Osteoblast (primary cell): ENCODE results near the gene AXIN1. TPM values are rescaled to one million over a fixed set of nuclear protein-coding genes. Genes with fewer than 3 reads are reported as not detected.

Experiments
- DNase-seq: peaks from one replicate; pipeline ENCODE4 v3.0.0; 2011; ENCODE audit warnings: low spot score, mixed read lengths; ENCODE audit not compliant: insufficient read length; ENCODE audit errors: missing footprints
- H2AFZ ChIP-seq: 2 replicates; pipeline ENCODE4 v1.6.0; 2011; ENCODE audit warnings: mild to moderate bottlenecking, low read length
- H3K27ac ChIP-seq: 2 replicates; pipeline ENCODE4 v1.5.1; 2011; ENCODE audit warnings: mild to moderate bottlenecking, low read depth, low read length, moderate library complexity
- H3K27me3 ChIP-seq: 2 replicates; pipeline ENCODE4 v1.6.0; 2012; ENCODE audit warnings: mild to moderate bottlenecking, control low read depth, inconsistent platforms, low read length, moderate library complexity; ENCODE audit not compliant: insufficient read depth
- H3K36me3 ChIP-seq: 2 replicates; pipeline ENCODE4 v1.5.1; 2011; ENCODE audit warnings: mild to moderate bottlenecking, low read length, control low read depth, moderate library complexity; ENCODE audit not compliant: insufficient read depth
- H3K4me1 ChIP-seq: 2 replicates; pipeline ENCODE4 v1.5.1; 2011; ENCODE audit warnings: mild to moderate bottlenecking, low read length, control low read depth, moderate library complexity; ENCODE audit not compliant: insufficient read depth
- H3K4me2 ChIP-seq: 2 replicates; pipeline ENCODE4 v1.6.0; 2011; ENCODE audit warnings: mild to moderate bottlenecking, low read length; ENCODE audit not compliant: insufficient read depth
- H3K4me3 ChIP-seq: fragments of 200-600 bp; sonication (generic); 3 replicates; pipeline ENCODE4 v1.5.1; 2012; ENCODE audit warnings: mild to moderate bottlenecking, low read length, inconsistent platforms; ENCODE audit not compliant: insufficient read depth
- H3K79me2 ChIP-seq: 2 replicates; pipeline ENCODE4 v1.6.0; 2012; ENCODE audit warnings: mild to moderate bottlenecking, low read length, control low read depth, inconsistent platforms; ENCODE audit not compliant: insufficient read depth
- H3K9me3 ChIP-seq: 2 replicates; pipeline ENCODE4 v1.5.1; 2011; ENCODE audit warnings: low read depth, low read length, control low read depth
- H4K20me1 ChIP-seq: 2 replicates; pipeline ENCODE4 v1.6.0; 2012; ENCODE audit warnings: mild to moderate bottlenecking, low read length, control low read depth; ENCODE audit not compliant: insufficient read depth
- CTCF ChIP-seq: IDR thresholded peaks from 2 replicates; pipeline ENCODE4 v1.5.1; 2011; ENCODE audit warnings: mild to moderate bottlenecking, low read depth, low read length, moderate library complexity; ENCODE audit errors: extremely low read depth
- total RNA-seq: library from RNA; depleted of rRNA; stranded (reverse); fragments of >200 nt; gene quantifications from 2 replicates; pipeline ENCODE4 v1.2.3, GENCODE V29; 2012

The AXIN1 gene
- total RNA-seq, 1 donor, result 21.7 TPM

- H3K4me3 ChIP-seq, result peak overlapping the region; percentile 64
- H2AFZ ChIP-seq, result no peak overlapping the region
- no peak overlapping the region for H3K27ac ChIP-seq
- no peak for TF ChIP-seq CTCF
- no peaks in the 10 kb centered on the region for H4K20me1 ChIP-seq
- H3K4me1 ChIP-seq, result peaks cover 7% of the 10 kb centered on the region
- no peaks in the 10 kb centered on the region for H3K9me3 ChIP-seq
- H3K4me2 ChIP-seq, result peak overlapping the region; percentile 77
- H3K79me2 ChIP-seq, result no peaks in the 10 kb centered on the region
- peaks cover 27% of the 10 kb centered on the region for H3K36me3 ChIP-seq
- H3K27me3 ChIP-seq, result no peaks in the 10 kb centered on the region
- DNase-seq, result no peak
Observed at GRCh38 chr16:369275-369865, 16.8 kb upstream of the AXIN1 start.

DNA sequence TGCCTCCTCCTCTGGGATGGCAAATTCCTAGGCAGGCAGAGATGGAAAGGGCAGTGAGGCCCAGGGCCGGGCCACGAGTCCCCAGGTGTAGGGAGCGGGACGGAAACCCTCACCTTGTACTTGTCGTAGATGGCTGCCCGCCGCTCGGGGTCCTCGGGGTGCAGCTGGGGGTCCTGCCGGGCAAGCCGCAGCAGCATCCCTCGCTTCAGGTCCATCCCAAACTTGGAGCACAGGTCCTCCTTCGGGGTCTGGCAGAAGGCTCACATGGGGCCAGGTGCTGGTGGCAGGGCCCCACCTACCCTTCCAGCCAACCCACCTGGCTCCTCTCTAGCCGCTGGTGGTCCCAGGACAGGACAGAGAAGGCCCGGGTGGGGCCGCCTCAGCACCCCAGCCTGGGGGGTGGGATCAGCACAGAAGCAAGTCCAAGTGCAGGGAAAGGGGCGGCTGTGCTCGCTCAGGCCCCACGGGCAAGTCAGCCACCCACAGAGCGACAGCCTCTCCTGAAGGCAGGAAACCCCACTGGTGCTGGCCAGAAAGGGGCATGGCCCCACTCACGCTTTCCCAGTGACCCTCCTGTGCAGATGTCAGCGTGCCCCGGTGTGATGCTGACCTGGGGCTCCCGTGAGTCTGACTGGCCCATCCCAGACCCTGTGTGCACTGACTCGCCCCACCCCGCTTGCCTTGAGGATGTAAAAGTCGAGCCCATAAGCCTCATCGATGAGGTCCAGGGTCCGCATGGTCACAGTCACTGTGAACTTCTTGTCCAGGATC lies 16.1 kb upstream of the AXIN1 start:
- H4K20me1 ChIP-seq, result no peaks in the 10 kb centered on the region
- H3K79me2 ChIP-seq, result no peaks in the 10 kb centered on the region
- peaks cover 3% of the 10 kb centered on the region for H3K27me3 ChIP-seq
- no peak overlapping the region for H3K27ac ChIP-seq
- H3K4me2 ChIP-seq, result no peak overlapping the region
- no peak for TF ChIP-seq CTCF
- no peak overlapping the region for H2AFZ ChIP-seq
- no peaks in the 10 kb centered on the region for H3K9me3 ChIP-seq
- peaks cover 26% of the 10 kb centered on the region for H3K36me3 ChIP-seq
- H3K4me1 ChIP-seq, result peaks cover 7% of the 10 kb centered on the region
- DNase-seq, result no peak
- no peak overlapping the region for H3K4me3 ChIP-seq

DNA sequence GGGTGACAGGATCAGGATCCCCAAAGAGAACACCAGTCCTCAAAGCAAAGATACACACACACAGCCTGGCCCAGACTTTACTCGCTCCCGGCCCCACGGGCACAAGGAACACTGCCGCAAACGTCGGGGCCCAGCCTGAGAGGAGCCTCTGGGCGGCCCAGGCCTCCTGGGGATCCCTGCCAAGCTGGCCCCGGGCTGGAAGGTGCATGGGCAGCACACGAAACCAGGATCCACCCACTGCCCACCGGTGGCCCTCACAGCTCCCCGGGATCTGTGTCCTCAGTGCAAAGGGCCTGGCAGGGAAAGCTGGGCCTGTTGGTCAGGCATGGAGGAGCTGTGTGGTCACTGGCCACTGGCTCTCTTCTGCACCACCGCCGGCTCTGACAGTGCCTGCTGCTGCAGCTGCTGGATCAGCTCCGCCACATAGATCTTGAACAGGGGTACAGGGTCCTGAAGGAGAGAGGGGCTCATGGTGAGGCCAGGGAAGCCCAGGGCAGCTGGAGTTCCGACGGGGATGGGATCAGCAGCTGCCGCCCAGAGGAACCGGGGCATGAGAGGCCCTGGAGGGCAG lies 14.9 kb upstream of the AXIN1 start:
- Histone ChIP-seq H3K9me3 (no peaks in the 10 kb centered on the region), H3K27ac (no peak overlapping the region), H3K4me3 (no peak overlapping the region), H3K4me1 (peaks cover 7% of the 10 kb centered on the region), H3K79me2 (no peaks in the 10 kb centered on the region), H3K27me3 (peaks cover 8% of the 10 kb centered on the region), H4K20me1 (no peaks in the 10 kb centered on the region), H3K4me2 (no peak overlapping the region), H2AFZ (no peak overlapping the region), H3K36me3 (peaks cover 26% of the 10 kb centered on the region)
- no peak for DNase-seq
- TF ChIP-seq CTCF, result no peak

- no peak overlapping the region for H2AFZ ChIP-seq
- no peak for TF ChIP-seq CTCF
- H4K20me1 ChIP-seq, result no peaks in the 10 kb centered on the region
- peaks cover 7% of the 10 kb centered on the region for H3K4me1 ChIP-seq
- no peaks in the 10 kb centered on the region for H3K9me3 ChIP-seq
- H3K79me2 ChIP-seq, result no peaks in the 10 kb centered on the region
- DNase-seq, result no peak
- H3K27me3 ChIP-seq, result peaks cover 8% of the 10 kb centered on the region
- no peak overlapping the region for H3K4me3 ChIP-seq
- H3K4me2 ChIP-seq, result no peak overlapping the region
- peaks cover 22% of the 10 kb centered on the region for H3K36me3 ChIP-seq
- no peak overlapping the region for H3K27ac ChIP-seq
Observed at GRCh38 chr16:366476-366875, 14.0 kb upstream of the AXIN1 start.
